HCT116 (cell line): Measurements from ENCODE around the gene MTFR2.

ENCODE experiments used
- EZH2 ChIP-seq: fragments of 200-600 bp; sonication (generic); IDR thresholded peaks from 2 replicates; pipeline ENCODE4 v1.6.1; 2017; ENCODE audit warnings: antibody characterized with exemption, mixed run types
- POLR2AphosphoS5 ChIP-seq: IDR thresholded peaks from 2 replicates; pipeline ENCODE4 v1.6.1; 2011; ENCODE audit warnings: mild to moderate bottlenecking, low read depth, low read length, moderate library complexity
- REST ChIP-seq: IDR thresholded peaks from 2 replicates; pipeline ENCODE4 v1.6.1; 2012; ENCODE audit warnings: low read depth
- SIN3A ChIP-seq: IDR thresholded peaks from 2 replicates; pipeline ENCODE4 v1.6.1; 2012; ENCODE audit warnings: low read depth
- SP1 ChIP-seq: IDR thresholded peaks from 2 replicates; pipeline ENCODE4 v1.6.1; 2012; ENCODE audit warnings: low read depth
- SRF ChIP-seq: IDR thresholded peaks from 2 replicates; pipeline ENCODE4 v1.6.1; 2012; ENCODE audit warnings: low read depth
- TF ChIP-seq, protein P1 (sequence below), 3 experiments: fragments of 200-600 bp in 1 of 3; sonication (generic) in 1 of 3; IDR thresholded peaks in 2 of 3; conservative IDR thresholded peaks in 1 of 3; 2 replicates each; pipeline ENCODE4 v1.5.1; 2012 to 2017; ENCODE audit warnings: low read depth in 2 of 3, low read length in 2 of 3, antibody characterized with exemption in 1 of 3, borderline replicate concordance in 1 of 3, control low read depth in 1 of 3, mild to moderate bottlenecking in 1 of 3, mixed read lengths in 1 of 3, mixed run types in 1 of 3, moderate library complexity in 1 of 3; ENCODE audit not compliant: insufficient read depth in 1 of 3

DNA sequence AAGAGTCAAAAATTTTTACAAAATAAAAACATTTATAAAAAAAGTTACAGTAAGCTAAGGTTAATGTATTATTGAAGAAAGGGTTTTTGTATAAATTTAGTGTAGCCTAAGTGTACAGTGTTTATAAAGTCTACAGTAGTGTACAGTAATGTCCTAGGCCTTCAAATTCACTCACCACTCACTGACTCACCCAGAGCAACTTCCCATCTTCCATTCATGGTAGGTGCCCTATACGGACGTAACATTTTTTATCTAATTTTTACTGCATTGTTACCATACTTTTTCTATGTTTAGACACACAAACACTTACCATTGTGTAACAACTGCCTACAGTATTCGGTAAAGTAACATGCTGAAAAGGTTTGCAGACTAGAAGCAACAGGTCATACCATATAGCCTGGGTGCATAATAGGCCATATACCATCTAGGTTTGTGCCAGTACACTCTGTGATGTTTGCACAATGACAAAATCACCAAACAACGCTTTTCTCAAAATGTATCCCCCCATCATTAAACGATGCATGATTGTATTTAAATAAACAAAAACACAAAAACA, 6.0 kb downstream of the MTFR2 start:
- TF ChIP-seq POLR2AphosphoS5: no peak
- TF ChIP-seq, protein P1, sequence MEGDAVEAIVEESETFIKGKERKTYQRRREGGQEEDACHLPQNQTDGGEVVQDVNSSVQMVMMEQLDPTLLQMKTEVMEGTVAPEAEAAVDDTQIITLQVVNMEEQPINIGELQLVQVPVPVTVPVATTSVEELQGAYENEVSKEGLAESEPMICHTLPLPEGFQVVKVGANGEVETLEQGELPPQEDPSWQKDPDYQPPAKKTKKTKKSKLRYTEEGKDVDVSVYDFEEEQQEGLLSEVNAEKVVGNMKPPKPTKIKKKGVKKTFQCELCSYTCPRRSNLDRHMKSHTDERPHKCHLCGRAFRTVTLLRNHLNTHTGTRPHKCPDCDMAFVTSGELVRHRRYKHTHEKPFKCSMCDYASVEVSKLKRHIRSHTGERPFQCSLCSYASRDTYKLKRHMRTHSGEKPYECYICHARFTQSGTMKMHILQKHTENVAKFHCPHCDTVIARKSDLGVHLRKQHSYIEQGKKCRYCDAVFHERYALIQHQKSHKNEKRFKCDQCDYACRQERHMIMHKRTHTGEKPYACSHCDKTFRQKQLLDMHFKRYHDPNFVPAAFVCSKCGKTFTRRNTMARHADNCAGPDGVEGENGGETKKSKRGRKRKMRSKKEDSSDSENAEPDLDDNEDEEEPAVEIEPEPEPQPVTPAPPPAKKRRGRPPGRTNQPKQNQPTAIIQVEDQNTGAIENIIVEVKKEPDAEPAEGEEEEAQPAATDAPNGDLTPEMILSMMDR (IDR thresholded peaks at IDR 0.05 in 2 of 3, conservative IDR thresholded peaks at IDR 0.05 in 1 of 3; ENCODE audit: borderline replicate concordance in 1 of 3, insufficient read depth in 1 of 3, low read depth in 2 of 3, low read length in 2 of 3): no peak
- no peak for TF ChIP-seq SRF
- TF ChIP-seq SP1: no peak
- TF ChIP-seq EZH2: no peak
- TF ChIP-seq REST: no peak
- no peak for TF ChIP-seq SIN3A
